ENCODE data around the gene CLCA1.

GRCh38 chr1:86499987-86500593 is 31.4 kb downstream of the CLCA1 start:
- TF ChIP-seq CTCF (IDR thresholded peaks at IDR 0.05; ENCODE audit: poor library complexity) (peak; percentile 93), EZH2 (IDR thresholded peaks at IDR 0.05; ENCODE audit: borderline replicate concordance) (no peak)
